Activated CD8-positive, alpha-beta memory T cell treated with anti-CD3 and anti-CD28 coated beads, Interleukin-2, amount 10 ng/mL, durations not matched to agents 7 days and 5 days (primary cell): ENCODE data around the gene TMEM151B. TPM values are rescaled to one million over a fixed set of nuclear protein-coding genes. Genes with fewer than 3 reads are reported as not detected.

Experiments
- ATAC-seq: fragments of 150-1000 bp; cut with Tn5 transposase; one replicate; pipeline ENCODE4 v1.10.0; 2021; ENCODE audit warnings: moderate library complexity
- CTCF ChIA-PET: fragments of 350-600 bp; sonication (Branson Sonifier 250); formaldehyde crosslinking; loops from one replicate; lab custom pipeline; 2021; ENCODE audit warnings: antibody characterized with exemption; lab: Charles Lee
- DNase-seq: peaks from one replicate; pipeline ENCODE4 v3.0.0-alpha.2; 2020
- H3K27ac Mint-ChIP-seq: one replicate; pipeline ENCODE4 v1.8.0; 2021; ENCODE audit warnings: mild to moderate bottlenecking, mixed read lengths
- H3K27me3 Mint-ChIP-seq: one replicate; pipeline ENCODE4 v1.8.0; 2021; ENCODE audit warnings: mixed read lengths
- H3K36me3 Mint-ChIP-seq: one replicate; pipeline ENCODE4 v1.8.0; 2021; ENCODE audit warnings: mild to moderate bottlenecking, mixed read lengths
- H3K4me1 Mint-ChIP-seq: one replicate; pipeline ENCODE4 v1.8.0; 2021; ENCODE audit warnings: mixed read lengths
- H3K4me3 Mint-ChIP-seq: one replicate; pipeline ENCODE4 v1.8.0; 2021; ENCODE audit warnings: mild to moderate bottlenecking, moderate library complexity, mixed read lengths
- H3K9me3 Mint-ChIP-seq: one replicate; pipeline ENCODE4 v1.8.0; 2022; ENCODE audit warnings: low read depth, mixed read lengths
- total RNA-seq, 2 experiments: library from RNA; stranded (reverse); gene quantifications; one replicate each; pipeline ENCODE4 v1.2.3, GENCODE V29; 2021

Gene TMEM151B
- total RNA-seq, 2 experiments from 2014 or later: 0.06 TPM; not detected in 1

DNA sequence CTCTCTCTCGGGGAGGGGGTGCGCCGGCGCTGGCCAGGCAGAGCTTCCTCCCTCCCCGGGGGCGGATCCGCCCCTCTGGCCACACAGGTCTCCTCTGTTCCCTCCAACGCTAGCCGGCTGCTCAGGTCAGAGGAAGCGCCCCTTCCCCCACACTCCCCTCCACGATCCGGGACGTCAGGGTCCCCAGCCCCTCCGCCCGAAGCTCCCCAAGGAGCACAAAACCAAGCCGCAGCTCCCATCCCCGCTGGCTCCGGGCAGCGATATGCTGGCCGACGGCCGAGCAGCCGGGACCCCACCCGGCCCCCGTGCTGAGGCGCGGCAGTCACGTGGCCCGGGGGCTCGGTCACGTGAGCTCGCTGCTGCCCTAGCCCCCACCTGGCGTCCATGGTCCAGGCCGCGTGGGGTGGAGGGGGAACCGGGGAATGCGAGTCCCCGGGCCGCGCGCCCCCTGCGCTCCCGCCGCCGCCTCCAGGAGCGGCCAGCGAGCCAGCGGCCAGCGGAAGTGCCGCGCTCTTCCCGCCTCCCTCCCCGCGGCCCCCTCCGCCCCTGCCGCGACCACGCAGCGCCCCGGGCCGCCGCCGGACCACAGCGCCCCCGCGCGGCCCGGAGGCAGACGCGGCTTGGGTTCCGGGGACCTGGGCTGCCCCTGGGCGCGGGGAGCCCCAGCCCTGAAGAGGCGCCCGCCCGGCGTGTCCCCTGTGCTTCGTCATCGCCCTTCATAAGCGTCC, 13.1 kb upstream of the TMEM151B start, which contains the start of gene SLC35B2:
Gene SLC35B2, minus strand, starts transcription at position 504 of the 728 bp plus-strand sequence. Its CDS starts 118 bp downstream, at position 386.
- H3K4me3 Mint-ChIP-seq: peak within 1 kb of the TSS; percentile 90
- peaks cover 43% of the 10 kb centered on the region for H3K36me3 Mint-ChIP-seq
- H3K4me1 Mint-ChIP-seq: peaks cover 68% of the 10 kb centered on the region
- H3K27me3 Mint-ChIP-seq: no peaks in the 10 kb centered on the region
- ATAC-seq: peak; percentile 71
- DNase-seq: peak; percentile 77
- H3K9me3 Mint-ChIP-seq: no peaks in the 10 kb centered on the region
- CTCF ChIA-PET: interaction anchor here (0.7 to 3.1 kb wide), 25 partner anchors 9 to 158 kb away, joined by 3 to 55 read pairs (median 5); partner anchors contain the start of genes AARS2, CDC5L, HSP90AB1 and SLC29A1
- H3K27ac Mint-ChIP-seq: peak within 1 kb of the TSS; percentile 88

- ATAC-seq: no peak
Measured at GRCh38 chr6:44257753-44258324, 12.4 kb upstream of the TMEM151B start.

DNA sequence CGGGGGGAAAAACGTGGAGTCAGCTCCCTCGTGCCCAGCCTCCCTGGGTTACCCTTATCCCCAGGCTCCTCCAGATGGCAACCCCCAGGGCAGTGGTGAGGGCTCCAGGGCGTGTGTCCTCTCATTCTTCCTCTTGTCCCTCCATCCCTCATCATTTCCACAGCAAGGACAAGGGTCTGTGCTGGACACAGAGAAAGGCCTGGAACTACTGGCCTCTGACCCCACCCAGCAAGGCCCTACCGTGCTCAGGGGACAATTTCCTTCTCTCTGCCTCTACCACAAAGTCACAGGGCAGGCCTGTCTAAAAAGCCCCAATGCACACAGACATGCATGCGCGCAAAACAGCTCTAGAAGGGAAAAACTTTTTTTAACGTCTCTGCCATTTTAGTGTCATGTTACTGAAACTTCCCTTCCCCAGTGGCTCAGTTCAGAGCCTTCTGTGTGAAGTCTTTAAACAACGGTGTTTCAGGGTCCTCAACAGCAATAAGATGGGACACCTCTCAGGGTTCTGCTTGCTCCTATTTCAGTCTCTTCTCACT, 11.9 kb upstream of the TMEM151B start:
- CTCF ChIA-PET: interaction anchor here (2.4 to 3.0 kb wide), 2 partner anchors 10 to 34 kb away, joined by 17 to 55 read pairs; partner anchors contain the start of genes HSP90AB1 and SLC29A1
- Mint-ChIP-seq H3K4me3 (peak overlapping the region; percentile 75), H3K9me3 (no peaks in the 10 kb centered on the region), H3K36me3 (peaks cover 37% of the 10 kb centered on the region), H3K27me3 (no peaks in the 10 kb centered on the region), H3K27ac (peak overlapping the region; percentile 88), H3K4me1 (peaks cover 67% of the 10 kb centered on the region)
- DNase-seq (no peak), ATAC-seq (no peak)

More at GRCh38 chr6:44257753-44258324, 12.4 kb upstream of the TMEM151B start:
- no peaks in the 10 kb centered on the region for H3K9me3 Mint-ChIP-seq
- H3K27ac Mint-ChIP-seq: peak overlapping the region; percentile 88
- H3K36me3 Mint-ChIP-seq: peaks cover 38% of the 10 kb centered on the region
- CTCF ChIA-PET: interaction anchor here (1.3 to 3.1 kb wide), 9 partner anchors 8 to 85 kb away, joined by 5 to 55 read pairs (median 12); partner anchors contain the start of genes AARS2, HSP90AB1 and SLC29A1
- no peak for DNase-seq
- peaks cover 71% of the 10 kb centered on the region for H3K4me1 Mint-ChIP-seq
- peak overlapping the region; percentile 75 for H3K4me3 Mint-ChIP-seq
- H3K27me3 Mint-ChIP-seq: no peaks in the 10 kb centered on the region

DNA sequence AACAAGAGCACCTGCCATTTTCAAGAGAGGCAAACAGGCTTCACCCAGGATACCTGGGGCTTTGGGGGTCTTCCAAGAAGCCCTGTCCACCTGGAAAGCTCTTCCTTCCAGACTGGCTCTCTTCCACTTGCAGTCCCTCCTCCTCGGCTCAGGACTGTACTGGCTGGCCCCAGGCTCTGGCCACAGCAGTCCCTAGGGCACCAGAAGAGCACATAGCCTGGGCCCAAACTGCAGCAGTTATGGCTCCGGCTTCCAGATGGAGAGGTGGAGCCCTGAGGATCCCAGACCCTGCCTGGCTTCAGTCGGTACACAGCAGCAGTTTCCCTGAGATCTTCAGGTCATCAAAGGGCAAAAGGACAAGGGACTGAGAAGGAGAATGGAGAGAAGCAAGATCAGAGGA, 11.3 kb upstream of the TMEM151B start:
- Mint-ChIP-seq H3K36me3 (peaks cover 33% of the 10 kb centered on the region), H3K4me3 (no peak overlapping the region), H3K27ac (peak overlapping the region; percentile 88), H3K4me1 (peaks cover 63% of the 10 kb centered on the region), H3K27me3 (no peaks in the 10 kb centered on the region), H3K9me3 (no peaks in the 10 kb centered on the region)
- CTCF ChIA-PET: no interaction called here
- no peak for ATAC-seq
- DNase-seq: no peak

DNA sequence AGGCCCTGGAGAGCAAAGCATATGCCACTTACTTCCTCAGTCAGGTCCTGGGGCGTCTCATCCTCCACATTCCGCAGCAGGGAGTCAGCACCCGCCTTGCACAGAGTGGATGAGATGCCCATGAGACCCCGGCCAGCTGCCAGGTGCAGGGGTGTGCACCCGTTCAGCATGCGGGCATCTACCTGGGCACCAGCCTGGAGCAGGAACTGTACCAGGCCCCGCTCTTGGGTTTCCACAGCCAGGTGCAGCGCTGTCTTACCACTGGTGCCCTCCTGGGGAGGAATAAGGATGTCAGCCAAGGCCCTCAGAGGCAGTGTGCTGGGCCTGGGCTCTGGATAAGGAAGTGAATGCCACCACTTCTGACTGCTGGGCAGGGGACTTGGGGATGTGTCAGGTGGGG, 10.2 kb upstream of the TMEM151B start:
- CTCF ChIA-PET: interaction anchor here (1.1 kb wide), 1 partner anchor 87 kb away, joined by 3 read pairs; no protein-coding TSS in a partner anchor
- ATAC-seq: no peak
- peaks cover 28% of the 10 kb centered on the region for H3K36me3 Mint-ChIP-seq

GRCh38 chr6:44260451-44261297, 9.6 kb upstream of the TMEM151B start:
- no peaks in the 10 kb centered on the region for H3K27me3 Mint-ChIP-seq
- H3K9me3 Mint-ChIP-seq: no peaks in the 10 kb centered on the region
- peaks cover 27% of the 10 kb centered on the region for H3K36me3 Mint-ChIP-seq
- H3K27ac Mint-ChIP-seq: peak overlapping the region; percentile 41
- no peak overlapping the region for H3K4me3 Mint-ChIP-seq
- DNase-seq: no peak
- CTCF ChIA-PET: interaction anchor here (1.1 to 4.5 kb wide), 3 partner anchors 8 to 88 kb away, joined by 3 to 39 read pairs (median 15); partner anchors contain the start of gene HSP90AB1
- peaks cover 49% of the 10 kb centered on the region for H3K4me1 Mint-ChIP-seq
- ATAC-seq: no peak

More for the DNA sequence above, 10.2 kb upstream of the TMEM151B start:
- DNase-seq: no peak
- Mint-ChIP-seq H3K4me1 (peaks cover 53% of the 10 kb centered on the region), H3K27me3 (no peaks in the 10 kb centered on the region), H3K27ac (no peak overlapping the region), H3K9me3 (no peaks in the 10 kb centered on the region), H3K4me3 (no peak overlapping the region)

GRCh38 chr6:44261581-44261980, 8.7 kb upstream of the TMEM151B start:
- peaks cover 27% of the 10 kb centered on the region for H3K36me3 Mint-ChIP-seq
- H3K9me3 Mint-ChIP-seq: no peaks in the 10 kb centered on the region
- DNase-seq: no peak
- H3K4me1 Mint-ChIP-seq: peaks cover 48% of the 10 kb centered on the region
- H3K27me3 Mint-ChIP-seq: no peaks in the 10 kb centered on the region
- H3K4me3 Mint-ChIP-seq: no peak overlapping the region
- no peak for ATAC-seq
- H3K27ac Mint-ChIP-seq: peak overlapping the region; percentile 96
- CTCF ChIA-PET: interaction anchor here (0.8 to 4.5 kb wide), 4 partner anchors 9 to 87 kb away, joined by 3 to 39 read pairs (median 10); partner anchors contain the start of gene HSP90AB1

DNA sequence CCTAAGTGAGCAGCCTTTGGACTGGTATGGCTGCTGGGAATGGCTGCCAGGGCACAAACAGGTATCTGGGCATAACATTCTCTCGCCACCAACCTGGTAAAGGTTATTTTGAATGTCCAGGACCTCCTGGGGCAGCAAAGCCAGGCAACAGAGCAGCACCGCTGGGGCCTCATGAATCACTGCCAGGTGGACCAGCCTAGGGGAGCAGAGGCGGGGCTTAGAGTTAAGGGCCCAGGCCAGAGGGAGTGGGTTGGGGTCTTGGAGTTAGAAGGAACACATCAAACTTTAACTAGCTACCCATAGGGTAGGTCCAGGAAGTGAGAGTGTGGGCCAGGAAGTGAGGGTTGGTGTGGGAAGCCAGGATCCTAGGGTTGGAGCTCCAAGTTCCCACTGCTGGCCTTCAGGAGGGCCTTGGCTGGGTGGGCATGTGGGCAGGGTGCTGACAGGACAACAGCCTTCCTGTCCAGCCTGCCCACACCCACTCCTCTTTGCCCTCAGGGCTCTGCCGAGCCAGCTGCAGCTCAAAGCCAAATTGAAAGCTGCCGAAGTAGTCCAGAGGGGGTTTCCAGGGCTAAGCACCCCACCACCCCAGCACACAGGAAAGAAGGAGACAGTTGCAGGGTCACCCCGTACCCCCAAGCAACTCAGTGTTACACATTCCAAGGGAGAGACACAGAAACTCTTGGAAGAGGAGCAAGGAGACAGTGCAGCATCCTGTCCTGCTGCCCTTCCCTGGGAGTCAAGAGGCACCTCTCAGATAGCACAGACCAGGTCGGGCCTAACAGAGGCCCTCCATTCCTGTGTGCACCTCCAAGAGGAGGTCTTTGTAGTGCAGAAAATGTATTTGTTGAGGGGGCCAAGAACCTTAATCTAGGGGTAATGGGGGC, 7.5 kb upstream of the TMEM151B start:
- Mint-ChIP-seq H3K27ac (peak overlapping the region; percentile 96), H3K9me3 (no peaks in the 10 kb centered on the region), H3K4me3 (peak overlapping the region; percentile 97), H3K36me3 (peaks cover 27% of the 10 kb centered on the region), H3K27me3 (no peaks in the 10 kb centered on the region), H3K4me1 (peaks cover 53% of the 10 kb centered on the region)
- peak; percentile 3 for ATAC-seq
- DNase-seq: no peak
- CTCF ChIA-PET: interaction anchor here (0.8 to 4.5 kb wide), 5 partner anchors 10 to 88 kb away, joined by 3 to 39 read pairs (median 5); partner anchors contain the start of gene HSP90AB1

DNA sequence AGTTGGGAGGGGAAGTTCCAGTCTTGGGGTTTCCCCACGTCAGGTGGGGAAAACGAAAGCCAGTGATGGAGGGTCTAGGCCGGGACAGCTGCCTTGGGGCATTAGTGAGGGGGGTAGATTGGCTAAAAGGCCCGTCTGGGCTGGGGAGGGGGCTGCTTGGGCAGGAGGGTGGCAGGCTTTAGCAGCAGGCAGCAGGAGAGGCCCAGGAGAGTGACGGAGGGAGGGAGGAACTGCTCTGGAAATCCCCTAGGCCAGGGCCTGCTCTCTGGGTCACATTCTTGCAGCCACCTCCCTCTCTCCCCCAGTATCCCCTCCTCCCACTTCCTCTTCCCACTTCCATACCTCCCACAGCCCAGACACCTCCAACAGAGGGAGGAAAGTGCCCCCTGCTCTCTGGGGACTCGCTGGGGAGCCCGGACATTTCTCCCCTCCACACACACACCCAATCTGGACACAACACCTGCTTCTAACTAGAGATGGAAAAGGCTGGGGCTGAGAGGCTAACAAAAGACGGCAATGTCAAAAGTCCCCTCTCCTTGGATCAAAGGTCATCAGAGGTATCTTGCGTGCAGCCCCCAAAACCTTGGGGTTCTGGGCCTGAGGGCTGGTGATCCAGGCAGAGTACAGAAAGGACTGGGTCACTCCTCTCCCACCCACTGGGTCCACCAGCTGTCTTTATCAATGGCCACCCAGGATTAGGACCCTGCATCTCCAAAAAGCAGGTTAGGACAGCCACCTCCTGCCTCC, 6.7 kb upstream of the TMEM151B start:
- H3K9me3 Mint-ChIP-seq: no peaks in the 10 kb centered on the region
- peak; percentile 11 for ATAC-seq
- H3K27ac Mint-ChIP-seq: peak overlapping the region; percentile 96
- peak; percentile 57 for DNase-seq
- H3K36me3 Mint-ChIP-seq: peaks cover 23% of the 10 kb centered on the region
- H3K27me3 Mint-ChIP-seq: peaks cover 2% of the 10 kb centered on the region
- CTCF ChIA-PET: interaction anchor here (0.7 to 4.5 kb wide), 8 partner anchors 11 to 597 kb away, joined by 3 to 39 read pairs (median 8); partner anchors contain the start of genes AARS2 and HSP90AB1
- H3K4me3 Mint-ChIP-seq: peak overlapping the region; percentile 97
- H3K4me1 Mint-ChIP-seq: peaks cover 51% of the 10 kb centered on the region

DNA sequence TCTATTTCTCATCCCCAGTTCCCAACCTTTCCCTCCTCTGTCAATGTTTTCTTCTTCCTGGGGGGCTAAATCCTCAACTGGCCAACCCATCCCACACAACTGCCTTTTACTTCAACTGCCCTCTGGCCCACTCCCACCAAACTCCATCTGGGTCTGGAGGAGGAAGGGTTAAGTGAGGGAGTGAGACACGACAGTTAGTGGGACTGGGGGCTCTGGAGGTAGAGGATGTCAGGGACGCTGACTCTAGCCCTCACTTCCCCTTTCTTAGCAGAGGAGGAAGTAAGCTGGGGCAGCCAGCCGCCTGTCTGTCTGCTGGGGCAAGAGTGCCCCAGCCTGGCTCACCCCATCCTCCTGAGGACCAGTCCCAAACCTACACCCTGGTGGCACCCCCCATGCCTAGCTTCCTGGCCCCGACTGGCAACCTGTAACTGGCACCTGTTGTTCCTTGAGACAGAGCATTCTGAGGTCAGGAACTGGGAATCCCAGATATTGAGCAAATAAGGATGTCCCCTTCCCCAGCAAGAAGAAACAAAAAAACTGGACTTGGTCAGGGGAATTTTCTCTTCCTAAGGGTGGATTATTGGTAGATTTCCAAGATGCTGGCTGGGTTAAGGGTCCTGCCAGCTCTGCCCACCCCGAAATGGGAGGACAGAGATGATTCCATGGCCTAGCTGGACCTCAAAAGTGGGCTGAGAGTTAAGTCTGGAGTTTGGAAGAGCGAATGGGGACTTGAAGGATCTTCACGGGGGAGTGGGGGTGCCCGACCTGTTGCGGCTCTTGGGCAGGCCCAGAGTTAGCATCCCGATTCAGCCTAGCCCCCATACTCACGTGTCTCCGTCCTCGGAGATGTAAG, 5.9 kb upstream of the TMEM151B start:
- peak overlapping the region; percentile 96 for H3K27ac Mint-ChIP-seq
- H3K27me3 Mint-ChIP-seq: peaks cover 10% of the 10 kb centered on the region
- CTCF ChIA-PET: interaction anchor here (0.7 to 4.5 kb wide), 10 partner anchors 11 to 598 kb away, joined by 3 to 39 read pairs (median 4); partner anchors contain the start of genes AARS2 and HSP90AB1
- no peaks in the 10 kb centered on the region for H3K9me3 Mint-ChIP-seq
- peaks cover 52% of the 10 kb centered on the region for H3K4me1 Mint-ChIP-seq
- DNase-seq (peak; percentile 69), ATAC-seq (peak; percentile 38)
- peaks cover 19% of the 10 kb centered on the region for H3K36me3 Mint-ChIP-seq
- H3K4me3 Mint-ChIP-seq: peak overlapping the region; percentile 97
